Measurements from ENCODE around the gene MSTN.

DNA sequence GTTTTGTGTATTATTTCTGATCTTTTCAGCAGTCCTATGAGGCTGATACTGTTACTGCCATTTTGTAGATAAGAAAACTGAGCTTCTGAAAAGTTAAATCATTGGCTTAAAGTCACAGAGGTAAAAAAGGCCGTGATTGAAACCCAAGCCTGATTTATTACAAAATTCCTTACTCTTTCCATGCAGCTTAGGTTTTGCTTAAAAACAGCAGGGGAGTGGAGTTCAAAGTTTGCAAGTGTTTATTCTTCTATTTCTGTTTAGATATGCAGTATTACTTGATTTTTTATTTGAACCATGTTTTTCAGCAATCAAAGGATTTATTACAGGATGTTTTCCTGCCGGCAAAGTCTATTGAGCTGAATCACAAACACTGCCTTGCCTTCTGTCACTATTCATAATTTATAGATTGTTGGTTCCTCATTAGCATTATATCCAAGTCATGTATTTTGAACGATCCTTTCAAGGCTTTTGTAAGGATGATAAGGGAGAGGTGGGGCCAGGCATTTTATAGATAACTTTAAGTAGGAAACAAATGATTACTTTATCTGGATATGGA, 31.9 kb upstream of the MSTN start:
- TF ChIP-seq, protein P1, sequence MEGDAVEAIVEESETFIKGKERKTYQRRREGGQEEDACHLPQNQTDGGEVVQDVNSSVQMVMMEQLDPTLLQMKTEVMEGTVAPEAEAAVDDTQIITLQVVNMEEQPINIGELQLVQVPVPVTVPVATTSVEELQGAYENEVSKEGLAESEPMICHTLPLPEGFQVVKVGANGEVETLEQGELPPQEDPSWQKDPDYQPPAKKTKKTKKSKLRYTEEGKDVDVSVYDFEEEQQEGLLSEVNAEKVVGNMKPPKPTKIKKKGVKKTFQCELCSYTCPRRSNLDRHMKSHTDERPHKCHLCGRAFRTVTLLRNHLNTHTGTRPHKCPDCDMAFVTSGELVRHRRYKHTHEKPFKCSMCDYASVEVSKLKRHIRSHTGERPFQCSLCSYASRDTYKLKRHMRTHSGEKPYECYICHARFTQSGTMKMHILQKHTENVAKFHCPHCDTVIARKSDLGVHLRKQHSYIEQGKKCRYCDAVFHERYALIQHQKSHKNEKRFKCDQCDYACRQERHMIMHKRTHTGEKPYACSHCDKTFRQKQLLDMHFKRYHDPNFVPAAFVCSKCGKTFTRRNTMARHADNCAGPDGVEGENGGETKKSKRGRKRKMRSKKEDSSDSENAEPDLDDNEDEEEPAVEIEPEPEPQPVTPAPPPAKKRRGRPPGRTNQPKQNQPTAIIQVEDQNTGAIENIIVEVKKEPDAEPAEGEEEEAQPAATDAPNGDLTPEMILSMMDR (IDR thresholded peaks at IDR 0.05; ENCODE audit: poor library complexity, severe bottlenecking): no peak
- TF ChIP-seq EZH2 (IDR thresholded peaks at IDR 0.05; ENCODE audit: borderline replicate concordance, insufficient read depth, low read length, poor library complexity, severe bottlenecking) (no peak), POLR2AphosphoS5 (IDR thresholded peaks at IDR 0.05) (no peak), SMC3 (conservative IDR thresholded peaks at IDR 0.05; ENCODE audit: poor library complexity) (no peak)

Data from neural cell (in vitro differentiated cells).